ENCODE results near the gene MAD1L1.

MAD1L1 gene

GRCh38 chr7:2099048-2099957, 133.4 kb downstream of the MAD1L1 start:
- Histone ChIP-seq H3K4me1 (ENCODE audit: control insufficient read depth, insufficient read depth, low read length, poor library complexity, severe bottlenecking) (peaks cover 18% of the 10 kb centered on the region), H3K36me3 (ENCODE audit: control insufficient read depth, insufficient read depth, low read length) (no peaks in the 10 kb centered on the region), H3K27ac (ENCODE audit: insufficient read depth, low read length, poor library complexity, severe bottlenecking) (no peak overlapping the region), H3K27me3 (replicated peaks; ENCODE audit: control insufficient read depth, insufficient read depth, low read length, poor library complexity, severe bottlenecking) (no peaks in the 10 kb centered on the region), H3K4me3 (ENCODE audit: insufficient read depth, low read depth, low read length, poor library complexity, severe bottlenecking) (no peak overlapping the region), H3K9me3 (ENCODE audit: control insufficient read depth, low read length) (no peaks in the 10 kb centered on the region)
- DNase-seq, result no peak

DNA sequence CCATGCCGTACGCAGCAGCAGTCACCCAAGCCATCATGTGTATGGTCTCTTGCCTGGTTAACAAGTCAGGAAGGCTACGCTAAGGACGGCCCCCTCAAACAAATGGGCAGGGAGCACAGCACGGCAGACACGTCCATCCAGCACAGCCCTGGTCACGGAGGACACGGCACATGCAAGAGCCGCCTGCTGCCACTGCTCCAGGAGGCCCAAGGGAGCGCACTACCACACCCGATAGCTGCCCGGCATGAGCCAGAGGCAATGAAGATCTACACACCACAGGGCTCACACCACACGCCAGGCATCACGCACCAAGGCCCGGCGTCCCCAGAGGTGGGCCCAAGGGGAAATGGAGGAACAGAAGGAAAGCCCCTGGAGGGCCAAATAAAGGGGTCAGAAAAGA, 134.2 kb downstream of the MAD1L1 start:
- Histone ChIP-seq H3K27ac (ENCODE audit: insufficient read depth, low read length, poor library complexity, severe bottlenecking) (no peak overlapping the region), H3K4me1 (ENCODE audit: control insufficient read depth, insufficient read depth, low read length, poor library complexity, severe bottlenecking) (peaks cover 10% of the 10 kb centered on the region)
- no peak for DNase-seq

GRCh38 chr7:2098056-2098455, 134.7 kb downstream of the MAD1L1 start:
- Histone ChIP-seq H3K4me1 (ENCODE audit: control insufficient read depth, insufficient read depth, low read length, poor library complexity, severe bottlenecking) (peaks cover 8% of the 10 kb centered on the region), H3K36me3 (ENCODE audit: control insufficient read depth, insufficient read depth, low read length) (no peaks in the 10 kb centered on the region), H3K4me3 (ENCODE audit: insufficient read depth, low read depth, low read length, poor library complexity, severe bottlenecking) (no peak overlapping the region), H3K27me3 (replicated peaks; ENCODE audit: control insufficient read depth, insufficient read depth, low read length, poor library complexity, severe bottlenecking) (no peaks in the 10 kb centered on the region), H3K27ac (ENCODE audit: insufficient read depth, low read length, poor library complexity, severe bottlenecking) (no peak overlapping the region), H3K9me3 (ENCODE audit: control insufficient read depth, low read length) (no peaks in the 10 kb centered on the region)
- DNase-seq, result no peak

More for the DNA sequence above, 134.2 kb downstream of the MAD1L1 start:
- Histone ChIP-seq H3K27me3 (replicated peaks; ENCODE audit: control insufficient read depth, insufficient read depth, low read length, poor library complexity, severe bottlenecking) (no peaks in the 10 kb centered on the region), H3K9me3 (ENCODE audit: control insufficient read depth, low read length) (no peaks in the 10 kb centered on the region), H3K4me3 (ENCODE audit: insufficient read depth, low read depth, low read length, poor library complexity, severe bottlenecking) (no peak overlapping the region), H3K36me3 (ENCODE audit: control insufficient read depth, insufficient read depth, low read length) (no peaks in the 10 kb centered on the region)

GRCh38 chr7:2097492-2097891, 135.3 kb downstream of the MAD1L1 start:
- Histone ChIP-seq H3K27ac (ENCODE audit: insufficient read depth, low read length, poor library complexity, severe bottlenecking) (no peak overlapping the region), H3K36me3 (ENCODE audit: control insufficient read depth, insufficient read depth, low read length) (no peaks in the 10 kb centered on the region), H3K27me3 (replicated peaks; ENCODE audit: control insufficient read depth, insufficient read depth, low read length, poor library complexity, severe bottlenecking) (no peaks in the 10 kb centered on the region), H3K4me3 (ENCODE audit: insufficient read depth, low read depth, low read length, poor library complexity, severe bottlenecking) (no peak overlapping the region), H3K9me3 (ENCODE audit: control insufficient read depth, low read length) (no peaks in the 10 kb centered on the region), H3K4me1 (ENCODE audit: control insufficient read depth, insufficient read depth, low read length, poor library complexity, severe bottlenecking) (peaks cover 8% of the 10 kb centered on the region)
- DNase-seq, result no peak

GRCh38 chr7:2096692-2097387, 135.9 kb downstream of the MAD1L1 start:
- Histone ChIP-seq H3K9me3 (ENCODE audit: control insufficient read depth, low read length) (no peaks in the 10 kb centered on the region), H3K4me3 (ENCODE audit: insufficient read depth, low read depth, low read length, poor library complexity, severe bottlenecking) (no peak overlapping the region), H3K4me1 (ENCODE audit: control insufficient read depth, insufficient read depth, low read length, poor library complexity, severe bottlenecking) (peaks cover 8% of the 10 kb centered on the region), H3K36me3 (ENCODE audit: control insufficient read depth, insufficient read depth, low read length) (no peaks in the 10 kb centered on the region), H3K27ac (ENCODE audit: insufficient read depth, low read length, poor library complexity, severe bottlenecking) (no peak overlapping the region), H3K27me3 (replicated peaks; ENCODE audit: control insufficient read depth, insufficient read depth, low read length, poor library complexity, severe bottlenecking) (no peaks in the 10 kb centered on the region)
- no peak for DNase-seq

DNA sequence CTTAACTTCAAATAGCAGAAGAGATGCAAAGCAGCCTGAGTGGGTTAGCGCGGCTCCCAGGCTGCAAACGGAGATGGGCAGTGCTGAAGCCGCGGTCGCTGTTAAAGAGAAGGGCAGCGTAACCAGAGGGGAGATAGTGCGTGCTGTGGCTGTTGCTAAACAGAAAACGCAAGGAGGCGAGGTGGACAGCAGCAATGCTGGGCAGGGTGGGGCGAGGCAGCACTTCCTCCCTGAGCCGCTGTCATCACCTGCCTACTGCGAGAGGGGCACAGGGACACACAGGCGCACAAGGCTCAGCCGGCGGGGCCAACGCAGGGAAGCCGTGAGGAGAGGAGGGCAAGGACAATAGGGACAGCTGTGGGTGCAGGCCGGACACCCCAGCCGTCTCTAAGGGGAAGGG, 137.3 kb downstream of the MAD1L1 start:
- Histone ChIP-seq H3K4me1 (ENCODE audit: control insufficient read depth, insufficient read depth, low read length, poor library complexity, severe bottlenecking) (peaks cover 8% of the 10 kb centered on the region), H3K36me3 (ENCODE audit: control insufficient read depth, insufficient read depth, low read length) (no peaks in the 10 kb centered on the region), H3K9me3 (ENCODE audit: control insufficient read depth, low read length) (no peaks in the 10 kb centered on the region), H3K27ac (ENCODE audit: insufficient read depth, low read length, poor library complexity, severe bottlenecking) (no peak overlapping the region), H3K4me3 (ENCODE audit: insufficient read depth, low read depth, low read length, poor library complexity, severe bottlenecking) (no peak overlapping the region), H3K27me3 (replicated peaks; ENCODE audit: control insufficient read depth, insufficient read depth, low read length, poor library complexity, severe bottlenecking) (no peaks in the 10 kb centered on the region)
- DNase-seq, result no peak

GRCh38 chr7:2094454-2095045, 138.2 kb downstream of the MAD1L1 start:
- no peaks in the 10 kb centered on the region for H3K36me3 ChIP-seq (ENCODE audit: control insufficient read depth, insufficient read depth, low read length)
- no peaks in the 10 kb centered on the region for H3K9me3 ChIP-seq (ENCODE audit: control insufficient read depth, low read length)
- H3K27ac ChIP-seq (ENCODE audit: insufficient read depth, low read length, poor library complexity, severe bottlenecking), result no peak overlapping the region
- H3K27me3 ChIP-seq (replicated peaks; ENCODE audit: control insufficient read depth, insufficient read depth, low read length, poor library complexity, severe bottlenecking), result no peaks in the 10 kb centered on the region
- no peak for DNase-seq
- no peak overlapping the region for H3K4me3 ChIP-seq (ENCODE audit: insufficient read depth, low read depth, low read length, poor library complexity, severe bottlenecking)
- peaks cover 4% of the 10 kb centered on the region for H3K4me1 ChIP-seq (ENCODE audit: control insufficient read depth, insufficient read depth, low read length, poor library complexity, severe bottlenecking)

GRCh38 chr7:2093843-2094220, 138.9 kb downstream of the MAD1L1 start:
- no peak for DNase-seq

GRCh38 chr7:2093215-2093842, 139.4 kb downstream of the MAD1L1 start:
- Histone ChIP-seq H3K27me3 (replicated peaks; ENCODE audit: control insufficient read depth, insufficient read depth, low read length, poor library complexity, severe bottlenecking) (no peaks in the 10 kb centered on the region), H3K4me3 (ENCODE audit: insufficient read depth, low read depth, low read length, poor library complexity, severe bottlenecking) (no peak overlapping the region), H3K27ac (ENCODE audit: insufficient read depth, low read length, poor library complexity, severe bottlenecking) (no peak overlapping the region), H3K36me3 (ENCODE audit: control insufficient read depth, insufficient read depth, low read length) (no peaks in the 10 kb centered on the region), H3K4me1 (ENCODE audit: control insufficient read depth, insufficient read depth, low read length, poor library complexity, severe bottlenecking) (no peaks in the 10 kb centered on the region), H3K9me3 (ENCODE audit: control insufficient read depth, low read length) (no peaks in the 10 kb centered on the region)
- no peak for DNase-seq

More at GRCh38 chr7:2093843-2094220, 138.9 kb downstream of the MAD1L1 start:
- Histone ChIP-seq H3K36me3 (ENCODE audit: control insufficient read depth, insufficient read depth, low read length) (no peaks in the 10 kb centered on the region), H3K27me3 (replicated peaks; ENCODE audit: control insufficient read depth, insufficient read depth, low read length, poor library complexity, severe bottlenecking) (no peaks in the 10 kb centered on the region), H3K9me3 (ENCODE audit: control insufficient read depth, low read length) (no peaks in the 10 kb centered on the region), H3K27ac (ENCODE audit: insufficient read depth, low read length, poor library complexity, severe bottlenecking) (no peak overlapping the region), H3K4me3 (ENCODE audit: insufficient read depth, low read depth, low read length, poor library complexity, severe bottlenecking) (no peak overlapping the region), H3K4me1 (ENCODE audit: control insufficient read depth, insufficient read depth, low read length, poor library complexity, severe bottlenecking) (peaks cover under 1% of the 10 kb centered on the region)

Measured in effector memory CD4-positive, alpha-beta T cell (primary cell).